K562 (cell line): ENCODE measurements around the gene SLC16A5. TPM values are rescaled to one million over a fixed set of nuclear protein-coding genes. Genes with fewer than 3 reads are reported as not detected.

ENCODE experiments used
- ATAC-seq: fragments of 200-7000 bp; cut with Tn5 transposase; 3 replicates; pipeline ENCODE4 v1.9.1; 2020; ENCODE audit warnings: moderate library complexity
- BruUV-seq: library from RNA; stranded (reverse); fragments of 400-500 nt; replicated peaks from 2 replicates; lab custom pipeline; 2021; lab: Mats Ljungman, UMichigan
- CTCF ChIA-PET: fragments of 300-600 bp; formaldehyde crosslinking; extraction: SDS; loops from one replicate; lab custom pipeline; 2021; ENCODE audit warnings: low intra/inter-chr PET ratio; lab: Yijun Ruan, JAX
- POLR2A ChIA-PET: fragments of 300-600, 350-650 bp; sonication (Branson Sonifier 250); formaldehyde crosslinking; extraction: SDS; loops from one replicate; lab custom pipeline; 2021; ENCODE audit warnings: antibody characterized with exemption, inconsistent platforms; lab: Yijun Ruan, JAX
- DNase-seq, 4 experiments: peaks; one replicate each; pipeline versions ENCODE4 v3.0.0 to v3.0.0-alpha.2; 2011 to 2018; ENCODE audit warnings: low spot score in 3 of 4, mixed read lengths in 3 of 4; ENCODE audit errors: extremely low read depth in 1 of 4
- FAIRE-seq: peaks from 2 replicates; lab custom pipeline; 2011; peaks lifted over from hg19 to GRCh38; lab: Jason Lieb, UNC
- H2AFZ ChIP-seq: 2 replicates; pipeline ENCODE4 v1.6.0; 2011; ENCODE audit warnings: low read depth, low read length, control low read depth, inconsistent platforms
- H3K27ac ChIP-seq: fragments of 200-600 bp; 3 replicates; pipeline ENCODE4 v1.8.0; 2011; ENCODE audit warnings: low read depth, mild to moderate bottlenecking, control low read depth, inconsistent platforms, low read length, moderate library complexity, mixed read lengths; ENCODE audit errors: extremely low read depth
- H3K27me3 ChIP-seq, 2 experiments: fragments of 300-600 bp in 1 of 2; 2 replicates in 1 of 2; 3 replicates in 1 of 2; pipeline versions ENCODE4 v1.6.0 to v1.8.0; 2011; ENCODE audit warnings: inconsistent platforms in 2 of 2, low read length in 2 of 2, mild to moderate bottlenecking in 1 of 2, mixed read lengths in 1 of 2, moderate library complexity in 1 of 2; ENCODE audit not compliant: control insufficient read depth in 2 of 2, insufficient read depth in 2 of 2
- H3K36me3 ChIP-seq: fragments of 300-600 bp; 3 replicates; pipeline ENCODE4 v1.8.0; 2011; ENCODE audit warnings: mild to moderate bottlenecking, low read length, inconsistent platforms; ENCODE audit not compliant: control insufficient read depth, insufficient read depth
- H3K4me1 ChIP-seq, 2 experiments: fragments of 200-600 bp in 1 of 2; replicated peaks in 1 of 2; 2 replicates in 1 of 2; 3 replicates in 1 of 2; pipeline versions ENCODE4 v1.5.1 to v1.8.0; 2011; ENCODE audit warnings: inconsistent platforms in 2 of 2, low read length in 2 of 2, mild to moderate bottlenecking in 1 of 2, mixed read lengths in 1 of 2, moderate library complexity in 1 of 2; ENCODE audit not compliant: control insufficient read depth in 2 of 2, insufficient read depth in 2 of 2
- H3K4me2 ChIP-seq: 2 replicates; pipeline ENCODE4 v1.6.1; 2011; ENCODE audit warnings: low read length, control low read depth, inconsistent platforms, mixed read lengths; ENCODE audit not compliant: insufficient read depth
- H3K4me3 ChIP-seq: fragments of 200-600 bp; sonication (generic), shearing (Covaris generic); 2 replicates; pipeline ENCODE4 v1.5.1; 2016; ENCODE audit warnings: control low read depth, inconsistent platforms
- H3K79me2 ChIP-seq: fragments of 200-600 bp; 3 replicates; pipeline ENCODE4 v1.8.0; 2011; ENCODE audit warnings: low read length, inconsistent platforms; ENCODE audit not compliant: control insufficient read depth, insufficient read depth
- H3K9ac ChIP-seq, 2 experiments: 2 replicates each; pipeline versions ENCODE4 v1.6.0 to v1.6.1; 2011; ENCODE audit warnings: low read depth in 2 of 2, low read length in 2 of 2, control low read depth in 1 of 2, inconsistent platforms in 1 of 2, mild to moderate bottlenecking in 1 of 2, mixed read lengths in 1 of 2; ENCODE audit not compliant: insufficient read depth in 1 of 2
- H3K9me1 ChIP-seq: one replicate; pipeline ENCODE4 v1.6.0; 2011; ENCODE audit warnings: inconsistent platforms, mild to moderate bottlenecking, low read length, moderate library complexity; ENCODE audit not compliant: control insufficient read depth, insufficient read depth
- H3K9me3 ChIP-seq: replicated peaks from 2 replicates; pipeline ENCODE4 v1.5.1; 2011; ENCODE audit warnings: low read depth, low read length, inconsistent platforms; ENCODE audit not compliant: control insufficient read depth, insufficient read depth
- H4K20me1 ChIP-seq: replicated peaks from 2 replicates; pipeline ENCODE4 v1.6.1; 2011; ENCODE audit warnings: low read length, inconsistent platforms, mixed read lengths; ENCODE audit not compliant: control insufficient read depth, insufficient read depth
- ETV1 ChIP-seq: fragments of 450-650 bp; conservative IDR thresholded peaks from 2 replicates; pipeline ENCODE4 v1.6.1; 2016; ENCODE audit warnings: missing genetic modification characterization, control low read depth, low read depth, missing compliant biosample characterization
- HNRNPK ChIP-seq: fragments of 200-400 bp; formaldehyde crosslinking; IDR thresholded peaks from one replicate; pipeline ENCODE4 v1.6.1; 2018; ENCODE audit warnings: mild to moderate bottlenecking, low read depth, low read length; ENCODE audit not compliant: poor library complexity, severe bottlenecking
- SMARCC2 ChIP-seq: fragments of 450-650 bp; IDR thresholded peaks from 2 replicates; pipeline ENCODE4 v1.6.1; 2017; ENCODE audit warnings: antibody characterized with exemption, moderate library complexity, mild to moderate bottlenecking, low read depth
- U2AF1 ChIP-seq: fragments of 200-400 bp; formaldehyde crosslinking; optimal IDR thresholded peaks from 2 replicates; pipeline ENCODE3; 2017; ENCODE audit warnings: mild to moderate bottlenecking, low read depth, low read length, moderate library complexity
- U2AF2 ChIP-seq: fragments of 200-400 bp; formaldehyde crosslinking; optimal IDR thresholded peaks from 2 replicates; pipeline ENCODE3; 2017; ENCODE audit warnings: low read depth, mild to moderate bottlenecking, low read length
- WGBS: fragments of 100-300 bp; shearing (Covaris generic); methylation state at CpG from one replicate; pipeline ENCODE4 v1.1.6; 2016; ENCODE audit warnings: low coverage, mixed read lengths; ENCODE audit not compliant: insufficient coverage; ENCODE audit errors: missing lambda C conversion rate; 5-methylcytosine and 5-hydroxymethylcytosine counted together
- in situ Hi-C: fragments of 300-500 bp; cut with MboI; formaldehyde crosslinking; loops from 4 replicates; pipeline ENCODE4 v1.15.0; 2018; ENCODE audit warnings: inconsistent platforms, mixed read lengths
- intact Hi-C: fragments of 100-400 bp; cut with micrococcal nuclease; formaldehyde crosslinking; loops from 2 replicates; pipeline ENCODE4 v1.14.2; 2022
- polyA plus RNA-seq, 8 experiments: library from polyadenylated mRNA; depleted of rRNA in 4 of 8; stranded (reverse) in 5 of 8; unstranded in 3 of 8; fragments of >200 nt; fragmentation: Nextera tagmentation in 2 of 8; fragmentation: Illumina TruSeq in 1 of 8; extraction: Ambion mirVana in 2 of 8; extraction: Trizol in 1 of 8; gene quantifications; 2 replicates each; pipeline versions ENCODE4 v1.2.1 to v1.2.3, GENCODE V29; 2011 to 2014; ENCODE audit warnings: inconsistent platforms in 1 of 8, missing spikeins in 1 of 8
- total RNA-seq, 7 experiments: library from RNA; depleted of rRNA in 6 of 7; stranded (reverse); fragments of >200 nt in 6 of 7; fragmentation: Illumina TruSeq in 2 of 7; extraction: Trizol in 2 of 7; gene quantifications; 2 replicates each; pipeline versions ENCODE4 v1.2.1 to v1.2.3, GENCODE V29; 2011 to 2021; ENCODE audit warnings: low replicate concordance in 1 of 7
- TF ChIP-seq, protein P1 (sequence below): sonication (generic); formaldehyde crosslinking; IDR thresholded peaks from 2 replicates; pipeline ENCODE4 v1.8.1; 2023; ENCODE audit warnings: mild to moderate bottlenecking, missing genetic modification reagents
- TF ChIP-seq, protein P2 (sequence below), 3 experiments: fragments of 200-800 bp in 1 of 3; sonication (Bioruptor generic) in 1 of 3; sonication (generic) in 1 of 3; formaldehyde crosslinking in 1 of 3; IDR thresholded peaks; 2 replicates each; pipeline versions ENCODE4 v1.6.1 to v1.8.0; 2016 to 2022; ENCODE audit warnings: mild to moderate bottlenecking in 2 of 3, missing compliant biosample characterization in 2 of 3, missing genetic modification characterization in 2 of 3, missing genetic modification reagents in 1 of 3
- TF ChIP-seq, protein P3 (sequence below): fragments of 250-450 bp; sonication (Bioruptor Pico); IDR thresholded peaks from 2 replicates; pipeline ENCODE4 v1.5.0; 2021
- TF ChIP-seq, protein P4 (sequence below): fragments of 250-450 bp; sonication (Bioruptor Pico); IDR thresholded peaks from 2 replicates; pipeline ENCODE4 v1.9.0; 2021; ENCODE audit warnings: mild to moderate bottlenecking, inconsistent platforms
- TF ChIP-seq, protein P5 (sequence below): fragments of 250-450 bp; sonication (Bioruptor Pico); IDR thresholded peaks from 2 replicates; pipeline ENCODE4 v1.5.0; 2022; ENCODE audit warnings: mild to moderate bottlenecking

SLC16A5 gene
- total and polyA plus RNA-seq, 9 of the 15 experiments (the other 6 are each of a cell fraction or from before 2014, with no cell fraction given) = 0.06 to 2.6 (median 0.91) TPM

DNA sequence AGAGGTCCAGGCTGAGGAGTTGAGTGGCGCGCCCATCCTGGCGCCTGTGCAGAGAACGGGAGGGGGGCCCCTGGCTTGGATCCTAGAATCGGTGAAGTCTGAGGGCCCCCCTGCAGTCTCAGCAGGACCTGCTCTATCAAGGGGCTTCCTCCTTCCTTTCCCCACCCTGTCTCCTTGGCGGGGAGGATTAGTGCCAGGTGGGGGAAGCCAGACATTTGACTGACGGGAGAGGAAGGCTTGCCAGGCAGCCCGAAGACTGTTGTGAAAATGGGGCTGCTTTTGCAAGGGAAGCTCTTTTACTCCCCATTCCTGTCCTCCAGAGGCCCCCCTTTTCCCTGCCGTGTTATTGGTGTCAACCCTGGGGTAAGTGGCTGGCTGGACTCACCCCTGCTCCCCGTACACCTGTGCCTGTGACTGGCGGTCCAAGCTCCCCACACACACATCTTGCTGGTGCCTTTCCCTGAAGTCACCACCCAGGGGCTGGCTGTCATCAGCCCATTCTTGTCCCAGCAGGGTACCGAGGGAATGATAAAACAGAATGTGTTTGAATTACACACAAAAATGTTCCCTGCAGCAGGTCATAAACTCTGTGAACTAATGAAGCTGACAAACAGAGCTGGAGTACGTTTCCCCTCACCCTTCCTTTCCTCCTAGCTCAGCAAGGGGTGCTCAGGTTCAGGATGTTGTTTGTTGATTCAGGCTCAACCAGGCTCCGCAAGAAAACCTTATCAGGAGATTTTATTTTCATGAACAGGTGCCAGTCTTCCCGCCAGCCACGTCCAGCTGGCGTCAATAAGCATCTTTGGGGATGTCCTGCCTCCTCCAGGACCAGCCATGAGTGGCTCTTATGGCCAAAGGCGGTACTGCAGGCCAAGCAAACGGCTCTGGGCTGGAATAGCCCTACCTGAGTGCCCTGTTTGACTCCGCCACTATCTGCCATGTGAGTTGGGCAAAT, 17.6 kb downstream of the SLC16A5 start:
- ChIA-PET CTCF (no interaction called here), POLR2A (interaction anchor here (0.5 to 2.2 kb wide), 12 partner anchors 9 to 874 kb away, joined by 3 to 10 read pairs (median 4); partner anchors contain the start of genes ACOX1, JPT1 and TEN1)
- FAIRE-seq (peak; percentile 86), DNase-seq (peak; percentile 66 to 73 (median 69)), ATAC-seq (peak; percentile 80)
- H3K4me3 ChIP-seq = no peak overlapping the region
- H4K20me1 ChIP-seq = no peaks in the 10 kb centered on the region
- in situ Hi-C loops = no loop called here
- BruUV-seq = no TSS peak
- no peak overlapping the region for H2AFZ ChIP-seq
- H3K27me3 ChIP-seq = no peaks in the 10 kb centered on the region
- intact Hi-C loops = loop anchor here (5.0 kb wide), 1 partner anchor 33 kb away; no protein-coding TSS in a partner anchor
- no peak overlapping the region for H3K27ac ChIP-seq
- no peaks in the 10 kb centered on the region for H3K36me3 ChIP-seq
- no peaks in the 10 kb centered on the region for H3K9me1 ChIP-seq
- H3K4me2 ChIP-seq = no peak overlapping the region
- 38% methylated on average over 20 of the region's 20 CpGs for WGBS
- H3K4me1 ChIP-seq = peaks cover 6 to 27% of the 10 kb centered on the region in 2 experiments; a peak in 4 of 5 replicates
- no peak overlapping the region for H3K9ac ChIP-seq
- peaks cover 10% of the 10 kb centered on the region for H3K79me2 ChIP-seq
- H3K9me3 ChIP-seq = no peaks in the 10 kb centered on the region
- TF ChIP-seq, protein P1, sequence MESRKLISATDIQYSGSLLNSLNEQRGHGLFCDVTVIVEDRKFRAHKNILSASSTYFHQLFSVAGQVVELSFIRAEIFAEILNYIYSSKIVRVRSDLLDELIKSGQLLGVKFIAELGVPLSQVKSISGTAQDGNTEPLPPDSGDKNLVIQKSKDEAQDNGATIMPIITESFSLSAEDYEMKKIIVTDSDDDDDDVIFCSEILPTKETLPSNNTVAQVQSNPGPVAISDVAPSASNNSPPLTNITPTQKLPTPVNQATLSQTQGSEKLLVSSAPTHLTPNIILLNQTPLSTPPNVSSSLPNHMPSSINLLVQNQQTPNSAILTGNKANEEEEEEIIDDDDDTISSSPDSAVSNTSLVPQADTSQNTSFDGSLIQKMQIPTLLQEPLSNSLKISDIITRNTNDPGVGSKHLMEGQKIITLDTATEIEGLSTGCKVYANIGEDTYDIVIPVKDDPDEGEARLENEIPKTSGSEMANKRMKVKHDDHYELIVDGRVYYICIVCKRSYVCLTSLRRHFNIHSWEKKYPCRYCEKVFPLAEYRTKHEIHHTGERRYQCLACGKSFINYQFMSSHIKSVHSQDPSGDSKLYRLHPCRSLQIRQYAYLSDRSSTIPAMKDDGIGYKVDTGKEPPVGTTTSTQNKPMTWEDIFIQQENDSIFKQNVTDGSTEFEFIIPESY (CRISPR knock-in tag) = no peak
- TF ChIP-seq U2AF2 (no peak), ETV1 (tag) (no peak), U2AF1 (no peak), SMARCC2 (no peak), HNRNPK (no peak)
- TF ChIP-seq, protein P2, sequence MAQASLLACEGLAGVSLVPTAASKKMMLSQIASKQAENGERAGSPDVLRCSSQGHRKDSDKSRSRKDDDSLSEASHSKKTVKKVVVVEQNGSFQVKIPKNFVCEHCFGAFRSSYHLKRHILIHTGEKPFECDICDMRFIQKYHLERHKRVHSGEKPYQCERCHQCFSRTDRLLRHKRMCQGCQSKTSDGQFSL (CRISPR knock-in tag; IDR thresholded peaks at IDR 0.05) = no peak
- TF ChIP-seq, protein P2 (tag; IDR thresholded peaks at IDR 0.05) = no peak
- TF ChIP-seq, protein P3, sequence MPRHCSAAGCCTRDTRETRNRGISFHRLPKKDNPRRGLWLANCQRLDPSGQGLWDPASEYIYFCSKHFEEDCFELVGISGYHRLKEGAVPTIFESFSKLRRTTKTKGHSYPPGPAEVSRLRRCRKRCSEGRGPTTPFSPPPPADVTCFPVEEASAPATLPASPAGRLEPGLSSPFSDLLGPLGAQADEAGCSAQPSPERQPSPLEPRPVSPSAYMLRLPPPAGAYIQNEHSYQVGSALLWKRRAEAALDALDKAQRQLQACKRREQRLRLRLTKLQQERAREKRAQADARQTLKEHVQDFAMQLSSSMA (CRISPR knock-in tag) = no peak
- TF ChIP-seq, protein P4, sequence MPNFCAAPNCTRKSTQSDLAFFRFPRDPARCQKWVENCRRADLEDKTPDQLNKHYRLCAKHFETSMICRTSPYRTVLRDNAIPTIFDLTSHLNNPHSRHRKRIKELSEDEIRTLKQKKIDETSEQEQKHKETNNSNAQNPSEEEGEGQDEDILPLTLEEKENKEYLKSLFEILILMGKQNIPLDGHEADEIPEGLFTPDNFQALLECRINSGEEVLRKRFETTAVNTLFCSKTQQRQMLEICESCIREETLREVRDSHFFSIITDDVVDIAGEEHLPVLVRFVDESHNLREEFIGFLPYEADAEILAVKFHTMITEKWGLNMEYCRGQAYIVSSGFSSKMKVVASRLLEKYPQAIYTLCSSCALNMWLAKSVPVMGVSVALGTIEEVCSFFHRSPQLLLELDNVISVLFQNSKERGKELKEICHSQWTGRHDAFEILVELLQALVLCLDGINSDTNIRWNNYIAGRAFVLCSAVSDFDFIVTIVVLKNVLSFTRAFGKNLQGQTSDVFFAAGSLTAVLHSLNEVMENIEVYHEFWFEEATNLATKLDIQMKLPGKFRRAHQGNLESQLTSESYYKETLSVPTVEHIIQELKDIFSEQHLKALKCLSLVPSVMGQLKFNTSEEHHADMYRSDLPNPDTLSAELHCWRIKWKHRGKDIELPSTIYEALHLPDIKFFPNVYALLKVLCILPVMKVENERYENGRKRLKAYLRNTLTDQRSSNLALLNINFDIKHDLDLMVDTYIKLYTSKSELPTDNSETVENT (CRISPR knock-in tag) = no peak
- TF ChIP-seq, protein P5, sequence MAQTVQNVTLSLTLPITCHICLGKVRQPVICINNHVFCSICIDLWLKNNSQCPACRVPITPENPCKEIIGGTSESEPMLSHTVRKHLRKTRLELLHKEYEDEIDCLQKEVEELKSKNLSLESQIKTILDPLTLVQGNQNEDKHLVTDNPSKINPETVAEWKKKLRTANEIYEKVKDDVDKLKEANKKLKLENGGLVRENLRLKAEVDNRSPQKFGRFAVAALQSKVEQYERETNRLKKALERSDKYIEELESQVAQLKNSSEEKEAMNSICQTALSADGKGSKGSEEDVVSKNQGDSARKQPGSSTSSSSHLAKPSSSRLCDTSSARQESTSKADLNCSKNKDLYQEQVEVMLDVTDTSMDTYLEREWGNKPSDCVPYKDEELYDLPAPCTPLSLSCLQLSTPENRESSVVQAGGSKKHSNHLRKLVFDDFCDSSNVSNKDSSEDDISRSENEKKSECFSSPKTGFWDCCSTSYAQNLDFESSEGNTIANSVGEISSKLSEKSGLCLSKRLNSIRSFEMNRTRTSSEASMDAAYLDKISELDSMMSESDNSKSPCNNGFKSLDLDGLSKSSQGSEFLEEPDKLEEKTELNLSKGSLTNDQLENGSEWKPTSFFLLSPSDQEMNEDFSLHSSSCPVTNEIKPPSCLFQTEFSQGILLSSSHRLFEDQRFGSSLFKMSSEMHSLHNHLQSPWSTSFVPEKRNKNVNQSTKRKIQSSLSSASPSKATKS (CRISPR knock-in tag) = no peak
